ENCODE measurements around the gene CNTNAP4.

DNA sequence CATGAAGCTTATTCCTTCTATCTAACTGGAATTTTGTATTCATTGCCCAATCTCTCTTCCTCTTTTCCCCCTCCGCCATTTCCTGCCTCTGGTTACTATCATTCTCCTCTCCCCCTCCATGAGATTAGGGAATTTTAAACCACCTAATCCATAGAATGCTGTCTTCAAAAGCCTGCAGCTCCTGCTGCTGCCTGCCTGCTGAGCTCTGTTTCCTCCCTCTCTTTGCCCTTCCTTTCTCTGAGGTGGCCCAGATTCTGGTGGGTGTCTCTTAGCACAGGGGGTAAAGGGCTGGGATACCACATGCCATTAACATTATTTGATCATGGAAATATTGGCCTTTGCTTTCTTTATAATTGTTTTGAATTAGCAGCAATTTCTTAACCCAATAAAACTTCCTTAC lies 241.6 kb downstream of the CNTNAP4 start:
- TF ChIP-seq, protein P1, sequence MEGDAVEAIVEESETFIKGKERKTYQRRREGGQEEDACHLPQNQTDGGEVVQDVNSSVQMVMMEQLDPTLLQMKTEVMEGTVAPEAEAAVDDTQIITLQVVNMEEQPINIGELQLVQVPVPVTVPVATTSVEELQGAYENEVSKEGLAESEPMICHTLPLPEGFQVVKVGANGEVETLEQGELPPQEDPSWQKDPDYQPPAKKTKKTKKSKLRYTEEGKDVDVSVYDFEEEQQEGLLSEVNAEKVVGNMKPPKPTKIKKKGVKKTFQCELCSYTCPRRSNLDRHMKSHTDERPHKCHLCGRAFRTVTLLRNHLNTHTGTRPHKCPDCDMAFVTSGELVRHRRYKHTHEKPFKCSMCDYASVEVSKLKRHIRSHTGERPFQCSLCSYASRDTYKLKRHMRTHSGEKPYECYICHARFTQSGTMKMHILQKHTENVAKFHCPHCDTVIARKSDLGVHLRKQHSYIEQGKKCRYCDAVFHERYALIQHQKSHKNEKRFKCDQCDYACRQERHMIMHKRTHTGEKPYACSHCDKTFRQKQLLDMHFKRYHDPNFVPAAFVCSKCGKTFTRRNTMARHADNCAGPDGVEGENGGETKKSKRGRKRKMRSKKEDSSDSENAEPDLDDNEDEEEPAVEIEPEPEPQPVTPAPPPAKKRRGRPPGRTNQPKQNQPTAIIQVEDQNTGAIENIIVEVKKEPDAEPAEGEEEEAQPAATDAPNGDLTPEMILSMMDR (IDR thresholded peaks at IDR 0.05; ENCODE audit: low read depth, low read length, missing input control), result no peak
- no peak for TF ChIP-seq YY1 (IDR thresholded peaks at IDR 0.05)

All from liver (tissue), 2 donors.